HG02884 (cell line): ENCODE measurements around the gene POLR1C.
"Not testable (repeated sequence)": the region's sequence is repeated elsewhere in the genome, so short reads cannot be mapped to it uniquely, and the experiment has no call there.

Experiments used
- ATAC-seq: cut with Tn5 transposase; IDR thresholded peaks from one replicate; pipeline ENCODE4 v1.9.1; 2021; ENCODE audit warnings: mild to moderate bottlenecking, moderate library complexity; ENCODE audit not compliant: unreplicated experiment

Gene POLR1C

GRCh38 chr6:43492673-43493072, 24.2 kb upstream of the POLR1C start:
- no peak for ATAC-seq

GRCh38 chr6:43493230-43493629, 23.7 kb upstream of the POLR1C start:
- ATAC-seq: no peak

DNA sequence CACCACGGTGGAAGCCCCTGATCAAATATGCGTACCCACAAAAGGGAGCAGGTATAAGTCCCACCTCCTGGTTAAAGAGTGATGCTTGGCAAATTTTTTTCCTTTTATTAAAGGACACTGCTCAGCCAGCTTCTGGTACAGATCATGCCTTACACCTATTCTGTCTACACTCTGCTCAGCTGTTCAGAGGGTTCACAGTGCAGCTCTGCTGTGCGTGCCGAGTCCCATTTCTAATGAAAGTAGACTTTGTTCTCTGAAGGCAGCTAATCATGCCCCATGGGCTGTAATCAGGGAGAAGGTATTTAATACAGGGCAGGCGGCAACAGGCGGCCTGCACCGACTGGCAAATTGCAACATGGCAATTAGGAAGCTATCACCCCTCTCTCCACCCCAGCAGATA, 23.1 kb upstream of the POLR1C start:
- no peak for ATAC-seq

DNA sequence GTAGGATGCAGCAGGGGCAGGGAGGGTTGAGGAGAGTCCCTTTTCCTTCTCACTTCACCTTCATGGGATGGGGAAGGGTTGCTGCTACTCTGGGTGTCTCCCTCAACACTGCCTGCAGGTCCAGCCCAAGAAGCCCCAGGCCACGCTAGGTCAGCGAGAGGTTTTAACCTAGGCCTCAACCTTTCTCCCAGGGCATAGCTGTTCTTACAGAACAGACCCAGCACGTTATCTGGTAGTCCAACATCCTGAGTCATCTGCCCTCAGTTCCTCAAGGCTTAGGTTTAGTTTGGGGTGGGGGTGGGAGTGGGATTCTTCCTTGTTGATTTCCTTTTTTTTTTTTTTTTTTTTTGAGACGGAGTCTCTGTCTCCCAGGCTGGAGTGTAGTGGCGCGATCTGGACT, 22.6 kb upstream of the POLR1C start:
- no peak for ATAC-seq

DNA sequence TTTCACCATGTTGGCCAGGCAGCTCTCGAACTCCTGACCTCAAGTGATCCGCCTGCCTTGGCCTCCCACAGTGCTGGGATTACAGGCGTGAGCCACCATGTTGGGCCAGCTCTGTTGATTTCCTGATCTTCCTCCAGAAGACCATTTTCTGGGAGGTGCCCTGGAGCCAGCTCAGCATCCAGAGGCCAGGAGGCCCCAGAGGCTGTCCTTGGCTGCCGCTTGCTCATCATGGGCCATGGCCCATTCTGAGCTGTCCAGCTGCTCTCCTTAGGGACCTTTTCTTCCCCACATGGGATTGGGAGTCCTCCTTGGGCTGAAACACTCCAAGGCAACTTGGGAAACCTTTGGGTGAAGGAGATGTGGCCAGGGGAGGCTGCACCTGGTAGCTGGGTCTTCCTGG, 22.1 kb upstream of the POLR1C start:
- ATAC-seq: no peak

DNA sequence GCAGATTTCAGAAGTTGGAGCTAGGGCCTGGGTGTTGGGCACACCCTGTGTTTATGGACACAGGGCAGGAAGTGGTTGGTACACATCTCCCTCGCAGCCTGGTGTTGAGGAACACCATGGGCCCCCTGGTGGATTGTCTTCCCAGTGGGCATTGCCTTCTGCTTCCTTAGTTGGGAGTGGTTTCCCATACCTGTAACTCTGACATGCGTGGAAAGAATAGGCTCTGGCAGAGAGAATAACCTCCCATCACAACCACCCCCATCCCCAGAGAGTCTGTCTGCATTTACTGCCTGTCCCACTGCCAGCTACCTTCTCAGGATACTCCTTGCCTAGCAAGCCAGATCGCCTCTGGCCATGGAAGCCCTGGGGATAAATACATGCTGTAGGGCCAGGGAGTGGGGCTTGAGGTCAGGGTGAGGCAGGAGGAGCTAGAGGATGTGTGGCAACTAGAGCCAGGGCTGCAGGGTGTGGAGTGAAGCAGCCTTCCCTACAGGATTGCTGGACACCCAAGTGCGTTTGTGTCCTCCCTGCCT, 21.4 kb upstream of the POLR1C start:
- ATAC-seq: no peak

DNA sequence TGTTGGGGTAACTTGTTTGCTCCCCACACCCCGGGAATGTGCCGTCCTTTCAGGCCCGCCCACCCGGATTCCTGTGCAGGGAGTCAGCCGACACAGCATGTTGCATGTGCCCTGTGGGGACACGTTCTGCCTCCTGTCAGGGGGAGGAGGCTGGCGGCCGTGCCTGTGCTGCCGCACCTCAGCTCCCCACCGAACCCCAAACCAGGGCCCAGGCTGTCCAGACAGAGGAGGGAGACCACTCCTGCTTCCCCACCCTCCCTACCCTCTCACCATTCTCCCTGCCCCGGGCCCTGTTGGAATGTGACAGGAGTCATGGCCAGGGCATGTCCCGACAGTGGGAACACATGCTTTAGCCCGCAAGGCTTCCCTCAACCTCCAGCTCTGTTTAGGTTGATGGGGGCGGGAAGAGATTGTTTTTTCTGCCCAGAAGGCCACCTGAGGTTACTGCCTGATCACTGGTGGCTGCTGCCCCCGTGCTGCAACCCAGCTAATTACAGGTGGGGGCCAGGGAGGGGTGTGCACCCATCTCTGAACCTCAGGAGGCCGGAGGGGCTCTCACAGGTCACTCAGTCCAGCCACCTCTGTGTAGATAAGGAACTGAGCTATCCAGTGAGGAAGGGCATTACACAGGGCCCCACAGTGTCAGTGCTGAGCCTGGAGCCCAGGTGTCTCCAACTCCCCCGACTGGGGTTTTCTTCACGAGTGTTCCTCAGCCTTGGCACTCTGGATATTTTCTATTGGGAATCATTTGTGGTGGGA, 20.3 kb upstream of the POLR1C start:
- ATAC-seq: no peak

DNA sequence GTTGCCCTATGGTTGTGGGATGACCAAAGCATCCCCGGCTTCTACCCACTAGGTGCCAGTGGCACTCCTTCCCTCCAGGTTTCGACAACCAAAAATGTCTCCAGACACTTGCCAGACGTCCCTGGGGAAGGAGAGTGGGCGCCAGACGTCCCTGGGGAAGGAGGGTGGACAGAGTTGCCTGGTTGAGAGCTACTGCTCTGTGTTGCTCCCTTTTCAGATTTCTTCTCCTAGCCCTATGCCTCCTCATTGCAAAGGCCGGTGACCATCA, 19.8 kb upstream of the POLR1C start:
- no peak for ATAC-seq

DNA sequence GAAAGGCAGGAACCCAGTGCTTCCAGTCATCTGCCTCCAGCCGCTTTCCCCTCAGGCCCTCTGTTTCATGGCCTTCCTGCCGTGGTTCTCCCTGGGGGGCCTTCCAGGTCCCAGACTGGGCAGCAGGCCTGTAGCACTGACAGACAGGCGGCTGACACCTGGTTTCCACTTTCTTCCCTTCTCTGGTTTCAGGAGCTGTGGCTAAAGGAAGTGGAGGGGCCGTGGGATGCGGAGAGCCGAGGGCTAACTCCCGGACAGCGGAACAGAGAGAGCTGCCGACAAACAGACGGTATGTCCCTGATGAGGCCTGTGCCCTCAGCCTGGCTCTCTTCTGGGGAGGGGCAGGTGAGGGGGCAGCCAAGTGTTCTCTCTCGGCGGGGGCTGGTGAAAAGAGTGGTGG, 19.2 kb upstream of the POLR1C start:
- ATAC-seq: no peak

DNA sequence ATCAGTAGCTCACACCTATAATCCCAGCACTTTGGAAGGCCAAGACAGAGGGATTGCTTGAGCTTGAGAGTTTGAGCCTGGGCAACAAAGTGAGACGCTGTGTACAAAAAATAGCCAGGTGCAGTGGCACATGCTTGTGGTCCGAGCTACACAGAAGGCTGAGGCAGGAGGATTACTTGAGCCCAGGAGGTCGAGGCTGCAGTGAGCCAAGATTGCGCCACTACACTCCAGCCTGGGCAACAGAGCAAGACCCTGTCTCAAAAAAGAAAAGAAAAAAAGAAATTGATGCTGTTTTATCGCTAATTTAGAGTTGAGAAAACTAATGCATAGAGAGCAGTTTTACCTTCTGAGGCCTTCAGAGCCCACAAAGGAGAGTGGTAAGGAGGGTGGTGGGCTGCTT, 18.6 kb upstream of the POLR1C start:
- ATAC-seq: not testable (repeated sequence)

DNA sequence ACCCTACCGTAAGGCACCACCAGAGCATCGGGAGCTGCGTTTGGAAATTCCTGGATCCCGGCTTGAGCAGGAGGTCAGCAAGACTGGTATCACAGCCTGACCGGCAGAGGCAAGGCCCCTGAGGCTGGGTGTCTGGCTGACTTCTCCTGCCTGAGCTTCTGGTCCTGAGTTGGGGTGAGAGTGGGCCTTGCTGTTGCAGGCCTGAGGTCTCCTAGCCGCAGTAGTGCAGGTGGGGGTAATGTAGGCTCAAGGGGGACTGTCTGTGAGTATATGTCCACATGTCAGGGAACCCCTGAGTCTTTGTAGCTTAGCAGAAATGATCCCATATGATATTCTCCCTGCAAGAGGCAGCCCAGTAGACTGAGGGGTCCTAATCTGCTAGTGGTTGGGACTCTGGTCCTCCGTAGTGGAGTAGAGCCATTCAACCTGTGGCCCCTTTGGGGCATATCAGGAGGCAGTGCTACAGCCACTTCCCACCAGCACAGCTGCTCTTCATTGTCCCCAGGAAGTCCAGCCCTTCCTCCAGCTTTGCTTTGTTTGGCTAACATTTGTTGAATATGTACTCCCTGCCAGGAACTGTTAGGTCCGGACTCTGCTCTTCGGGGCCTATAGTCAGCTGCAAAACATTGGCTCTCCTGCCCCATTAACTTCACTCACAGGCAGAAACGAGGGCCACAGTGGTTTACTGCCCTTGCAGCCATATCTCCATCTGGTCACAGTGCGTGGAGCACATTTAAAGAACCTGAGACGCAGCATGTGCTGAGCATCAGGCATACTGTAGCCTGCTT, 17.7 kb upstream of the POLR1C start:
- ATAC-seq: no peak

DNA sequence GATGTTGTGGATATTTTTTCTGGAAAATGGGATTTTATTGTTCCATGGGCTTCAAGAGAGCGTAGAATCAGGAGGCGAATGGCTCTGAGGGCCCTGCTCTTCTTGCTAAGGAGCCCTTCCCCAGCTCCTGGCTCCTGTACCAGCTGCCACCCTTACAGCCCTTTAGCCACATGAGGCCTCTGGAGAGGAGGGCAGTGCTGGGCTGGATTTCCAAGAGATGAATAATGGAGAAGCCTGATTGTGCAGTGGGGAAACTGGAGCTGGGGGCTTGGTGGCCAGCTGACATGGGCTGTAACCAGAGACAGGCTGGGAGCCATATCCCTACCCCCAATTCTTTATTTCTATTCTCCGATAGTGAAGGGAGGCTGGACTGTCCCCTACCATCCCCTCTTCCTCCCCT, 16.0 kb upstream of the POLR1C start:
- no peak for ATAC-seq

GRCh38 chr6:43502666-43503065, 14.2 kb upstream of the POLR1C start:
- no peak for ATAC-seq

DNA sequence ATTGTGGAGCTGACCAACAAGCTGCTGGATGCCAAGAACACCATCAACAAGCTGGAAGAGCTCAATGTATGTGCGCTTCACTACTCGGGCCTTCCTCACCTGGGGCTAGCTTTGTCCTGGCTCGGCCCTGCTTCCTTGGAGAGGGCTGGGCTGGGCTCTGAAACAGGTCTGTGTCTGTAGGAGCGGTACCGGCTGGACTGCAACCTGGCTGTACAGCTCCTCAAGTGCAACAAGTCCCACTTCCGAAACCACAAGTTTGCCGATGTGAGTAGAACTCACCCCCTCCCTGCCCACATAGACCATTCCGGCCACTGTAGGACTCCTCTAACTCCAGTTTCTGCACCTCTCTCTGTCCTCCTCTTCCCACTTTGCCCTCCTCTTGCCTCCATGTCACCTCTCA, 13.4 kb upstream of the POLR1C start:
- ATAC-seq: no peak

GRCh38 chr6:43504756-43505593, 11.9 kb upstream of the POLR1C start:
- no peak for ATAC-seq

DNA sequence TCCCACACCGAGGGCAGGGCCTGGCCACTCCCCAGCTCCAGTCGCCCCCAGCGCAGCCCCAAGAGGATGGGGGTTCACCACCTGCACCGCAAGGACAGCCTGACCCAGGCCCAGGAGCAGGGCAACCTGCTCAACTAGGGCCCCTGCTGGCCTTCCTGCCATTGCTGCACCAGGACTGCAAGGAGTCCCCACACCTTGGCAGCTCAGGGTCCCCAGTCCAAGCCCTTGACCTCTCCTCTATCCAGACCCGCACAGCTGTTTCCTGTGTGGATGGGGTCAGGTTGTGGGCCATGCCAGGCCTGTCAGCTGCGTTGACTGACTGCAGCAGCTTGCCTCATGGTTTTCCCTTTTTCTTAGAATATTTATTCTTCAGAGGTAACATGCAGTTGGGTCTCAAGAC, 11.2 kb upstream of the POLR1C start:
- ATAC-seq: no peak

DNA sequence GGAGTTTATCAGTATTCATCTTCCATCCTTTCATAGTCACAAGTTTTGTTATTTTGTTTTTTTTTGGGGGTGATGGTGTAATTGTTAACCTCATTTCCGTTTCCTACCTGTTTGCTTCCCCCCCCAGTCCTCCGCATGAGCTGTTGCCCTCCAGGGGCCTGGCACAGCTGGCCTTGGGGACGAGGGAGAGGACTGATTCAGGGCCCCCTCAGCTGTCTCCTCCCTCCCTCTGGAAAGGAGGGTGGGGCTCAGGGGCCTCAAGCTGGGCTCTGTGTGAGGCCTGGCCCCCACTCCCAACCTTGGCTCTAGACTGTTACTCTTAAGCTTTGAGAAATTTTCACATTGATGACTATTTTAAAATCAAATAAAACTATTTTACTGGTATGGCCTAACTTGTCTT, 10.7 kb upstream of the POLR1C start:
- ATAC-seq: no peak

GRCh38 chr6:43506667-43507471, 10.0 kb upstream of the POLR1C start:
- ATAC-seq: no peak

- ATAC-seq: no peak
These were observed 8.3 kb upstream of the POLR1C start for GRCh38 chr6:43508481-43509141.
